Measurements from ENCODE around the gene NBL1.

GRCh38 chr1:19680644-19681043, 36.5 kb downstream of the NBL1 start:
- no peak for TF ChIP-seq CTCF (conservative IDR thresholded peaks at IDR 0.05 in 1 of 2, IDR thresholded peaks at IDR 0.05 in 1 of 2; ENCODE audit: low read depth in 1 of 2, low read length in 2 of 2)
- no peak for TF ChIP-seq EZH2 (IDR thresholded peaks at IDR 0.05; ENCODE audit: low read length, missing control alignments)

Data from fibroblast of lung (primary cell).